NCI-H1436 treated with DMSO at 0.1 percent for 48 hours (cell line): ENCODE data around the gene PIP5KL1.
A peak's percentile ranks its signal among the peaks of the same experiment; 100 is the strongest.

Experiments used
- DNase-seq: peaks from one replicate; lab custom pipeline; 2025; lab: John Stamatoyannopoulos, UW

PIP5KL1 gene

GRCh38 chr9:127928676-127929624 is 1.6 kb downstream of the PIP5KL1 start:
- no peak for DNase-seq

- DNase-seq = no peak
Observed at GRCh38 chr9:127927988-127928675, 2.4 kb downstream of the PIP5KL1 start.

- DNase-seq = no peak
Observed at GRCh38 chr9:127927201-127927987, 3.2 kb downstream of the PIP5KL1 start.

- no peak for DNase-seq
Observed at GRCh38 chr9:127926906-127927200, 3.7 kb downstream of the PIP5KL1 start.

- DNase-seq = no peak
Observed at GRCh38 chr9:127925959-127926905, 4.3 kb downstream of the PIP5KL1 start.

GRCh38 chr9:127924736-127925444 is 5.7 kb downstream of the PIP5KL1 start:
- no peak for DNase-seq

GRCh38 chr9:127923771-127924170 is 6.8 kb downstream of the PIP5KL1 start:
- no peak for DNase-seq

GRCh38 chr9:127923046-127923445 is 7.5 kb downstream of the PIP5KL1 start:
- DNase-seq = no peak

GRCh38 chr9:127921557-127922120 is 8.9 kb downstream of the PIP5KL1 start:
- no peak for DNase-seq

GRCh38 chr9:127920794-127921193 is 9.8 kb downstream of the PIP5KL1 start:
- DNase-seq = no peak

- no peak for DNase-seq
Observed at GRCh38 chr9:127919253-127919815, 11.2 kb downstream of the PIP5KL1 start.

- no peak for DNase-seq
Observed at GRCh38 chr9:127918183-127919107, 12.1 kb downstream of the PIP5KL1 start.

GRCh38 chr9:127917603-127918002 is 13.0 kb downstream of the PIP5KL1 start:
- DNase-seq = no peak

- DNase-seq = peak; percentile 51
Observed at GRCh38 chr9:127916720-127917581, 13.6 kb downstream of the PIP5KL1 start, which contains the start of gene ST6GALNAC4. TSS of gene ST6GALNAC4 (minus strand) at chr9:127917041. CDS start at chr9:127916419, 622 bp downstream.

GRCh38 chr9:127915801-127916719 is 14.5 kb downstream of the PIP5KL1 start:
- DNase-seq = no peak

- no peak for DNase-seq
Observed at GRCh38 chr9:127915325-127915752, 15.2 kb downstream of the PIP5KL1 start.

- DNase-seq = no peak
Observed at GRCh38 chr9:127913682-127914081, 16.9 kb downstream of the PIP5KL1 start.
